Heart left ventricle (tissue), 13 donors: ENCODE data around the gene PLXNB1.
A peak's percentile ranks its signal among the peaks of the same experiment; 100 is the strongest.

Experiments
- POLR2A ChIP-seq, 2 donors: fragments of 450-650 bp; IDR thresholded peaks; one replicate each; pipeline ENCODE4 v1.6.1; 2017; ENCODE audit warnings: antibody characterized with exemption in 2 of 2, mild to moderate bottlenecking in 2 of 2, moderate library complexity in 2 of 2
- TF ChIP-seq, protein P1 (sequence below), 12 donors: fragments of 200-600 bp; sonication (generic) in 4 of 12; IDR thresholded peaks; one replicate each; pipeline versions ENCODE4 v1.5.0 to v1.8.0; 2018 to 2022; ENCODE audit warnings: antibody characterized with exemption in 12 of 12, mild to moderate bottlenecking in 5 of 12
- donor health status: ischemic (EF 13 %, LVEDD 7.1; RV severe dilation, severe dysfunction).
- donor health status: DM: no; HTN: yes; CAD: no.
- donor health status: DM: no; HTN: no; CAD: no.
- donor health status: ischemic (EF 25% LVEDD 6.9; RV normal size, moderate dysfunction).
- donor health status: ischemic (EF 25% LVEDD 5.7; RV mildly dilated, moderate dysfunction).
- donor health status: ischemic (EF 35%, LVEDD 5.7; RV mildly dilated, moderate dysfunction).
- donor health status: nonischemic (EF 11% LVEDD 7.7; RV severe dilation, severe dysfunction).
- donor health status: DM: yes; HTN: yes; CAD: no.
- donor health status: PGD.
- donor health status: ischemic (EF 29% LVEDD 5.4; RV normal size, mild dysfunction).
- donor health status: nonischemic (EF 23%, LVEDD 6.1; RV moderate dilation, normal function).

DNA sequence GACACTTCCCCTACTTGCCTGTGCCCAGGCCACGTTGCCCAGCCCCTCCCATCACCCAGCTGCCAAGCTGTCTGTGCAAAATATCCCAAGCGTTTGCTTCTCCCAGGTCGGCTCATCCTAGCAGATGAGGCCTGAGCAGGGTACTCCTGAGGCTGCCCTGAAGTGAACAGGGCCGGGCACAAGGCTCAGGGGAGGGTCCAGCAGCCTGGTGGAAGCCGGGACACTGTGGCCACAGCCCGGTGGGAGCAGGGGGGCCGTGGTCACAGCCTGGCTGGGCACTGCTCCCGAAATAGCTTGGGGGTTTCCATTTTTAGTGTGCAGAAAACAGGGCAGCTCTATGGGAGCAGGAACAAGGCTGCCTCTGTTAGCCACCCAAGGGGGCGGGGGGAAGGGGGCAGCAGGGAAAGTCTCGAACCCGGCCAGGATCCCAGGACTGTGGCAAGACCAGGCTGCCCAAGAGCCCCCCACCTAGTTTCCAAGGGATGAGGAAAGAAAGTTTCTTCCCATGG lies 3.4 kb downstream of the PLXNB1 start:
- peak in 1 of 2 donors; percentile 24 for TF ChIP-seq POLR2A (IDR thresholded peaks at IDR 0.05)
- TF ChIP-seq, protein P1, sequence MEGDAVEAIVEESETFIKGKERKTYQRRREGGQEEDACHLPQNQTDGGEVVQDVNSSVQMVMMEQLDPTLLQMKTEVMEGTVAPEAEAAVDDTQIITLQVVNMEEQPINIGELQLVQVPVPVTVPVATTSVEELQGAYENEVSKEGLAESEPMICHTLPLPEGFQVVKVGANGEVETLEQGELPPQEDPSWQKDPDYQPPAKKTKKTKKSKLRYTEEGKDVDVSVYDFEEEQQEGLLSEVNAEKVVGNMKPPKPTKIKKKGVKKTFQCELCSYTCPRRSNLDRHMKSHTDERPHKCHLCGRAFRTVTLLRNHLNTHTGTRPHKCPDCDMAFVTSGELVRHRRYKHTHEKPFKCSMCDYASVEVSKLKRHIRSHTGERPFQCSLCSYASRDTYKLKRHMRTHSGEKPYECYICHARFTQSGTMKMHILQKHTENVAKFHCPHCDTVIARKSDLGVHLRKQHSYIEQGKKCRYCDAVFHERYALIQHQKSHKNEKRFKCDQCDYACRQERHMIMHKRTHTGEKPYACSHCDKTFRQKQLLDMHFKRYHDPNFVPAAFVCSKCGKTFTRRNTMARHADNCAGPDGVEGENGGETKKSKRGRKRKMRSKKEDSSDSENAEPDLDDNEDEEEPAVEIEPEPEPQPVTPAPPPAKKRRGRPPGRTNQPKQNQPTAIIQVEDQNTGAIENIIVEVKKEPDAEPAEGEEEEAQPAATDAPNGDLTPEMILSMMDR (IDR thresholded peaks at IDR 0.05) = no peak
